ENCODE results near the gene TOP2B. TPM values are rescaled to one million over a fixed set of nuclear protein-coding genes. Genes with fewer than 3 reads are reported as not detected.

The TOP2B gene
- total RNA-seq, 1 experiment from 2014 or later: 106 TPM

DNA sequence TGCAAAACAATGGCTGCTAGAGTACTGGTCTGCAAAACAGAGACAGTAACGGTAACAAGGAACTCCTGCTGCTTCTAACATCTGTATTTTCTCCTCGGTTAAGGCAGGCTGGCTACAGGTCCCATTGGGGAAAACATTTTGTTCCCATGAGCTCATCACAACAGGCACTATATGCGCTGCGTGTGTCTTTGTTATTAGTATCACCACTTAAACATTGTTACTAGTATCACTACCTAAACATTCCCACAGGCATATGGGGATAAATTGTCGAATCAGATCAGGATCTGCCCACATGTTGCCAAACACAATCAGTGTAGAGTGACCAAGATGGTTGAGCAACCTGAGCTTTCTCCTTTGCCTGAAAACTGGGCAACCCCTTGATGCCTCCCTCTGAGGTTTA lies 77.2 kb downstream of the TOP2B start:
- H3F3A ChIP-seq (ENCODE audit: insufficient read depth, low read depth): no peaks in the 10 kb centered on the region
- H3K36me3 ChIP-seq (ENCODE audit: low read depth): no peaks in the 10 kb centered on the region
- no peaks in the 10 kb centered on the region for H3K79me2 ChIP-seq (ENCODE audit: low read depth)
- H4K20me1 ChIP-seq (ENCODE audit: insufficient read depth): no peaks in the 10 kb centered on the region
- H3K4me1 ChIP-seq (replicated peaks; ENCODE audit: insufficient read depth): peaks cover 12% of the 10 kb centered on the region
- H3K9me2 ChIP-seq (ENCODE audit: insufficient read depth): no peaks in the 10 kb centered on the region
- H2AFZ ChIP-seq: no peak overlapping the region
- ChIA-PET POLR2A (ENCODE audit: unreplicated experiment) (no interaction called here), CTCF (no interaction called here)
- intact Hi-C loops (cut with micrococcal nuclease; ENCODE audit: unreplicated experiment): no loop called here
- TF ChIP-seq, protein P1, sequence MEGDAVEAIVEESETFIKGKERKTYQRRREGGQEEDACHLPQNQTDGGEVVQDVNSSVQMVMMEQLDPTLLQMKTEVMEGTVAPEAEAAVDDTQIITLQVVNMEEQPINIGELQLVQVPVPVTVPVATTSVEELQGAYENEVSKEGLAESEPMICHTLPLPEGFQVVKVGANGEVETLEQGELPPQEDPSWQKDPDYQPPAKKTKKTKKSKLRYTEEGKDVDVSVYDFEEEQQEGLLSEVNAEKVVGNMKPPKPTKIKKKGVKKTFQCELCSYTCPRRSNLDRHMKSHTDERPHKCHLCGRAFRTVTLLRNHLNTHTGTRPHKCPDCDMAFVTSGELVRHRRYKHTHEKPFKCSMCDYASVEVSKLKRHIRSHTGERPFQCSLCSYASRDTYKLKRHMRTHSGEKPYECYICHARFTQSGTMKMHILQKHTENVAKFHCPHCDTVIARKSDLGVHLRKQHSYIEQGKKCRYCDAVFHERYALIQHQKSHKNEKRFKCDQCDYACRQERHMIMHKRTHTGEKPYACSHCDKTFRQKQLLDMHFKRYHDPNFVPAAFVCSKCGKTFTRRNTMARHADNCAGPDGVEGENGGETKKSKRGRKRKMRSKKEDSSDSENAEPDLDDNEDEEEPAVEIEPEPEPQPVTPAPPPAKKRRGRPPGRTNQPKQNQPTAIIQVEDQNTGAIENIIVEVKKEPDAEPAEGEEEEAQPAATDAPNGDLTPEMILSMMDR (conservative IDR thresholded peaks at IDR 0.05): no peak
- TF ChIP-seq EZH2 (IDR thresholded peaks at IDR 0.05; ENCODE audit: low read depth): no peak
- no peaks in the 10 kb centered on the region for H3K27me3 ChIP-seq (ENCODE audit: insufficient read depth, low read depth)
- BruUV-seq (replicated peaks): no TSS peak
- H3K4me2 ChIP-seq: no peak overlapping the region
- no peaks in the 10 kb centered on the region for H3K9me3 ChIP-seq (ENCODE audit: insufficient read depth, low read depth)
- H3K27ac ChIP-seq: no peak overlapping the region
- no peak overlapping the region for H3K4me3 ChIP-seq
- no peak for DNase-seq

DNA sequence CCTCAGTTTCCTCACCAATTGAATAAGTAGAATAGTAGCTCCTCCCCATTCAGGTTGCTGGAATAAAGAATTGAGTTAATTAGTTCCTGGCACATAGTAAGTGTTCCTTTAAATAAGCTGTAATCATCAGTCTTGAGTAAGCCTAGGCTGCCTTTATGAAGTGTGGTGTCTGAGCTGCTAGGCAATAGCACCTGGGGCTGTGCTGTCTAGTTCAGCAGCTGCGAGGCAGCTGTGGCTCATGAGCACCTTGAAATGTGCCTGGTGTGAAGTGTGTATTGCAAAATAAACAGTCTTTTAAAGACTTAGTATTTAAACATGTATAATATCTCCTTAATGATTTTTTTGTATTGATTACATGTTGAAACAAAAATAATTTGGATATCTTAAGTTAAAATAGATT lies 77.6 kb downstream of the TOP2B start:
- H3K27me3 ChIP-seq (ENCODE audit: insufficient read depth, low read depth): no peaks in the 10 kb centered on the region
- no peaks in the 10 kb centered on the region for H3K36me3 ChIP-seq (ENCODE audit: low read depth)
- no peak overlapping the region for H3K4me2 ChIP-seq
- H3K27ac ChIP-seq: no peak overlapping the region
- H3K4me3 ChIP-seq: no peak overlapping the region
- H3K9me2 ChIP-seq (ENCODE audit: insufficient read depth): no peaks in the 10 kb centered on the region
- H3K4me1 ChIP-seq (replicated peaks; ENCODE audit: insufficient read depth): peaks cover 12% of the 10 kb centered on the region
- DNase-seq: no peak
- no peak overlapping the region for H2AFZ ChIP-seq
- no peaks in the 10 kb centered on the region for H4K20me1 ChIP-seq (ENCODE audit: insufficient read depth)
- peaks cover under 1% of the 10 kb centered on the region; the same call in 1 of the 2 replicates for H3F3A ChIP-seq (ENCODE audit: insufficient read depth, low read depth)
- POLR2A ChIA-PET (ENCODE audit: unreplicated experiment): no interaction called here
- TF ChIP-seq EZH2 (IDR thresholded peaks at IDR 0.05; ENCODE audit: low read depth): no peak
- TF ChIP-seq, protein P1 (conservative IDR thresholded peaks at IDR 0.05): no peak
- intact Hi-C loops (cut with micrococcal nuclease; ENCODE audit: unreplicated experiment): no loop called here
- BruUV-seq (replicated peaks): no TSS peak
- no peaks in the 10 kb centered on the region for H3K9me3 ChIP-seq (ENCODE audit: insufficient read depth, low read depth)
- no peaks in the 10 kb centered on the region for H3K79me2 ChIP-seq (ENCODE audit: low read depth)
- CTCF ChIA-PET: no interaction called here

DNA sequence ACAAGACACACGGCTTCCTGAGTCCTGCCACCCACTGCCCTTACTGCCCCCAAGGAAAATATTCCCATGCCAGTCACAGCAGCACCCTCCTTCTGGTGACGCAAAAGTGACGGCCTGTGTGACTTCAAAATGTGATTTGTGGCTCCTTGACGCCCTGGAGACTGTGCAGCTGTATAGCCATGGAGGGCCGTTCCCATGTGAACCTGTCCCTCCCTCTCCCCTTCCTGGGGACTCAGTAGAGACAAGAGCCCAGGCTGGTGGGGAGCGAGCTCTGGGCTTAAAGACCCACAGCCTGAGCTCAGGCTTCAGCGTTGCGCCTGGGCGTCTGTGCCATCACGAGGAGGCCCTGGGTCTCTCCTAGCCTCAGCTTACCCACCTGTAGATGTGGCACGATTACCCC lies 78.2 kb downstream of the TOP2B start:
- Histone ChIP-seq H3F3A (ENCODE audit: insufficient read depth, low read depth) (peaks cover 4% of the 10 kb centered on the region), H3K36me3 (ENCODE audit: low read depth) (no peaks in the 10 kb centered on the region), H3K4me3 (no peak overlapping the region), H3K27me3 (ENCODE audit: insufficient read depth, low read depth) (no peaks in the 10 kb centered on the region), H2AFZ (no peak overlapping the region), H3K9me3 (ENCODE audit: insufficient read depth, low read depth) (no peaks in the 10 kb centered on the region), H3K4me2 (no peak overlapping the region), H4K20me1 (ENCODE audit: insufficient read depth) (no peaks in the 10 kb centered on the region), H3K9me2 (ENCODE audit: insufficient read depth) (no peaks in the 10 kb centered on the region), H3K79me2 (ENCODE audit: low read depth) (no peaks in the 10 kb centered on the region), H3K4me1 (replicated peaks; ENCODE audit: insufficient read depth) (peaks cover 16% of the 10 kb centered on the region), H3K27ac (no peak overlapping the region)
- ChIA-PET CTCF (no interaction called here), POLR2A (ENCODE audit: unreplicated experiment) (no interaction called here)
- intact Hi-C loops (cut with micrococcal nuclease; ENCODE audit: unreplicated experiment): no loop called here
- no TSS peak for BruUV-seq (replicated peaks)
- no peak for DNase-seq
- TF ChIP-seq EZH2 (IDR thresholded peaks at IDR 0.05; ENCODE audit: low read depth): no peak
- TF ChIP-seq, protein P1 (conservative IDR thresholded peaks at IDR 0.05): no peak
